GM18951 (cell line): Measurements from ENCODE around the gene TM9SF2.

Experiments used
- POLR2A ChIP-seq: IDR thresholded peaks from 4 replicates; pipeline ENCODE4 v1.6.1; 2011; ENCODE audit warnings: mild to moderate bottlenecking; ENCODE audit not compliant: insufficient read length, insufficient read depth; ENCODE audit errors: extremely low read depth
- in situ Hi-C: fragments of 300-500 bp; cut with MboI; formaldehyde crosslinking; loops from one replicate; pipeline ENCODE4 v1.12.0; 2022; ENCODE audit warnings: low sequenced_read_pairs, mixed read lengths, inconsistent platforms; ENCODE audit not compliant: unreplicated experiment

The TM9SF2 gene

GRCh38 chr13:99589575-99589974 is 88.3 kb downstream of the TM9SF2 start:
- in situ Hi-C loops = no loop called here
- no peak for TF ChIP-seq POLR2A

GRCh38 chr13:99590519-99591011 is 89.3 kb downstream of the TM9SF2 start:
- TF ChIP-seq POLR2A = no peak
- in situ Hi-C loops = no loop called here

- no peak for TF ChIP-seq POLR2A
- in situ Hi-C loops = no loop called here
These were observed 94.9 kb downstream of the TM9SF2 start for GRCh38 chr13:99596180-99596579.

- TF ChIP-seq POLR2A = no peak
- in situ Hi-C loops = no loop called here
These were observed 99.0 kb downstream of the TM9SF2 start for GRCh38 chr13:99600318-99600717.

GRCh38 chr13:99601535-99601934 is 100.3 kb downstream of the TM9SF2 start:
- in situ Hi-C loops = no loop called here
- TF ChIP-seq POLR2A = no peak

GRCh38 chr13:99604636-99605035 is 103.4 kb downstream of the TM9SF2 start:
- no peak for TF ChIP-seq POLR2A

GRCh38 chr13:99605420-99606323 is 104.4 kb downstream of the TM9SF2 start:
- TF ChIP-seq POLR2A = no peak
- in situ Hi-C loops = no loop called here

More at GRCh38 chr13:99604636-99605035, 103.4 kb downstream of the TM9SF2 start:
- in situ Hi-C loops = no loop called here

GRCh38 chr13:99606324-99607066 is 105.2 kb downstream of the TM9SF2 start, which contains the start of gene CLYBL:
TSS of gene CLYBL (plus strand) at chr13:99606690.
- in situ Hi-C loops = no loop called here
- TF ChIP-seq POLR2A = peak; percentile 92

GRCh38 chr13:99608345-99608744 is 107.1 kb downstream of the TM9SF2 start:
- in situ Hi-C loops = no loop called here
- no peak for TF ChIP-seq POLR2A

- TF ChIP-seq POLR2A = no peak
- in situ Hi-C loops = no loop called here
These were observed 109.5 kb downstream of the TM9SF2 start for GRCh38 chr13:99610702-99611289.
